MM.1S (cell line): ENCODE measurements around the gene TEX2.

Experiments
- DNase-seq: peaks from one replicate; pipeline ENCODE4 v3.0.0-alpha.2; 2015
- H2AFZ ChIP-seq: fragments of 300-600 bp; sonication (generic); 2 replicates; pipeline ENCODE4 v1.6.0; 2016; ENCODE audit warnings: antibody characterized with exemption, low read length
- H3F3A ChIP-seq: fragments of 300-600 bp; sonication (generic); 2 replicates; pipeline ENCODE4 v1.6.1; 2016; ENCODE audit warnings: mild to moderate bottlenecking, antibody characterized with exemption, low read length, moderate library complexity, mixed read lengths; ENCODE audit not compliant: insufficient read depth
- H3K27ac ChIP-seq: fragments of 300-600 bp; sonication (generic); 2 replicates; pipeline ENCODE4 v1.5.1; 2016; ENCODE audit warnings: mild to moderate bottlenecking, low read length
- H3K27me3 ChIP-seq: fragments of 300-600 bp; sonication (generic); replicated peaks from 2 replicates; pipeline ENCODE4 v1.6.0; 2016; ENCODE audit warnings: low read length; ENCODE audit not compliant: insufficient read depth
- H3K36me3 ChIP-seq: fragments of 300-600 bp; sonication (generic); replicated peaks from 2 replicates; pipeline ENCODE4 v1.6.1; 2016; ENCODE audit warnings: mild to moderate bottlenecking, low read length, mixed read lengths; ENCODE audit not compliant: insufficient read depth
- H3K4me1 ChIP-seq: fragments of 300-600 bp; sonication (generic); 2 replicates; pipeline ENCODE4 v1.6.1; 2016; ENCODE audit warnings: low read length, mixed read lengths
- H3K4me2 ChIP-seq: fragments of 300-600 bp; sonication (generic); 2 replicates; pipeline ENCODE4 v1.6.0; 2016; ENCODE audit warnings: low read depth, low read length
- H3K4me3 ChIP-seq: fragments of 300-600 bp; sonication (generic); 2 replicates; pipeline ENCODE4 v1.5.1; 2016; ENCODE audit warnings: low read length, mixed read lengths
- H3K79me2 ChIP-seq: fragments of 300-600 bp; sonication (generic); 2 replicates; pipeline ENCODE4 v1.6.1; 2016; ENCODE audit warnings: mixed run types, low read length, mixed read lengths
- H3K9ac ChIP-seq: fragments of 300-600 bp; sonication (generic); 2 replicates; pipeline ENCODE4 v1.6.1; 2016; ENCODE audit warnings: low read length, mixed read lengths
- H3K9me2 ChIP-seq: fragments of 300-600 bp; sonication (generic); replicated peaks from 2 replicates; pipeline ENCODE4 v1.6.1; 2016; ENCODE audit warnings: mild to moderate bottlenecking, low read length, mixed read lengths; ENCODE audit not compliant: insufficient read depth
- H3K9me3 ChIP-seq: fragments of 300-600 bp; sonication (generic); replicated peaks from 2 replicates; pipeline ENCODE4 v1.6.1; 2016; ENCODE audit warnings: mild to moderate bottlenecking, low read length, mixed read lengths; ENCODE audit not compliant: insufficient read depth
- H4K20me1 ChIP-seq: fragments of 300-600 bp; sonication (generic); 2 replicates; pipeline ENCODE4 v1.6.1; 2016; ENCODE audit warnings: mild to moderate bottlenecking, low read length, moderate library complexity, mixed read lengths; ENCODE audit not compliant: insufficient read depth
- EZH2 ChIP-seq: fragments of 300-600 bp; sonication (generic); optimal IDR thresholded peaks from 2 replicates; pipeline ENCODE3; 2017; ENCODE audit warnings: low read depth, mild to moderate bottlenecking, antibody characterized with exemption, low read length, mixed read lengths
- EZH2phosphoT487 ChIP-seq: fragments of 300-600 bp; sonication (generic); IDR thresholded peaks from 2 replicates; pipeline ENCODE4 v1.6.1; 2018; ENCODE audit warnings: antibody characterized with exemption, low read length
- TF ChIP-seq, protein P1 (sequence below): fragments of 300-600 bp; sonication (generic); IDR thresholded peaks from 2 replicates; pipeline ENCODE4 v1.5.1; 2016; ENCODE audit warnings: antibody characterized with exemption, low read length, mixed read lengths

TEX2 gene

DNA sequence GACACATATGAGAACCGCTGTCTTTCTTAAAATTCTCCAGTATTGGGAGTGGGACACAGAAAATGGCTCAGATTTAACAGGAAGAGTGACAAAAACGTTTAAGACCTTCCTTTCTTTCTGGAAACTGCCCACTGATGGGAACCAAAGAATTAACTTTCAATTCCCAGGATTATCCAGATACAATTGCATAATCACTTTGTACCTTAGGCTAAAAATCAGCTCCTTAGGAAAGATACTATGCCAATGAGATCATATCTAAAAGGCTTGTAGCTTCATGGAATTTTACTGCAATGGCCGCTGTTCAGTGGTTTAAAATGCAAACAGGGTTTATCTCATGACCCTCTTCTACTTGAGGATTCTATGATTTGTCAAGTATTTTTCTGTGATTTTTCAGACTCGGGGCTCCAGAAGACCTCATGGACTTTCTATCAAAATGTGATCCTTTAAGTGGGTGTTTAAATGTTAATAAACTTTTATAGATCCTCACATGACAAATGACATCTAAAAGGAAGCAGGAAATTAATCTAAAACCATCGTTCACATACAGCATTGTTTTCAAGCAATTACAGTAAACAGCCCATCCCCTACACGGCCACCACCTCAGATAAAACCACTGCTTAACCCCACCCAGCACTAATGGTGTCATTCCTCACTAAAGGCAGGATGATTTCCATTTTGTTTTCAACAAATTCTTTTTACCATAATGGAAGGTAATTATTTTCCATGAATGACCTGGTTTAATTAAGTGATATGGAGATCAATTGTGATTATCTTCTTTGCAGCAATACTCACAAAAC, 101.5 kb downstream of the TEX2 start:
- H3K4me1 ChIP-seq, result no peaks in the 10 kb centered on the region
- H3K4me2 ChIP-seq, result no peak overlapping the region
- TF ChIP-seq, protein P1, sequence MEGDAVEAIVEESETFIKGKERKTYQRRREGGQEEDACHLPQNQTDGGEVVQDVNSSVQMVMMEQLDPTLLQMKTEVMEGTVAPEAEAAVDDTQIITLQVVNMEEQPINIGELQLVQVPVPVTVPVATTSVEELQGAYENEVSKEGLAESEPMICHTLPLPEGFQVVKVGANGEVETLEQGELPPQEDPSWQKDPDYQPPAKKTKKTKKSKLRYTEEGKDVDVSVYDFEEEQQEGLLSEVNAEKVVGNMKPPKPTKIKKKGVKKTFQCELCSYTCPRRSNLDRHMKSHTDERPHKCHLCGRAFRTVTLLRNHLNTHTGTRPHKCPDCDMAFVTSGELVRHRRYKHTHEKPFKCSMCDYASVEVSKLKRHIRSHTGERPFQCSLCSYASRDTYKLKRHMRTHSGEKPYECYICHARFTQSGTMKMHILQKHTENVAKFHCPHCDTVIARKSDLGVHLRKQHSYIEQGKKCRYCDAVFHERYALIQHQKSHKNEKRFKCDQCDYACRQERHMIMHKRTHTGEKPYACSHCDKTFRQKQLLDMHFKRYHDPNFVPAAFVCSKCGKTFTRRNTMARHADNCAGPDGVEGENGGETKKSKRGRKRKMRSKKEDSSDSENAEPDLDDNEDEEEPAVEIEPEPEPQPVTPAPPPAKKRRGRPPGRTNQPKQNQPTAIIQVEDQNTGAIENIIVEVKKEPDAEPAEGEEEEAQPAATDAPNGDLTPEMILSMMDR, result no peak
- no peak for TF ChIP-seq EZH2phosphoT487
- no peak for TF ChIP-seq EZH2
- DNase-seq, result no peak
- H2AFZ ChIP-seq, result no peak overlapping the region
- H3K9me3 ChIP-seq, result no peaks in the 10 kb centered on the region
- H4K20me1 ChIP-seq, result no peaks in the 10 kb centered on the region
- no peaks in the 10 kb centered on the region for H3F3A ChIP-seq
- H3K4me3 ChIP-seq, result no peak overlapping the region
- no peaks in the 10 kb centered on the region for H3K27me3 ChIP-seq
- H3K36me3 ChIP-seq, result no peaks in the 10 kb centered on the region
- H3K27ac ChIP-seq, result no peak overlapping the region
- H3K9me2 ChIP-seq, result no peaks in the 10 kb centered on the region
- no peaks in the 10 kb centered on the region for H3K79me2 ChIP-seq
- no peak overlapping the region for H3K9ac ChIP-seq

DNA sequence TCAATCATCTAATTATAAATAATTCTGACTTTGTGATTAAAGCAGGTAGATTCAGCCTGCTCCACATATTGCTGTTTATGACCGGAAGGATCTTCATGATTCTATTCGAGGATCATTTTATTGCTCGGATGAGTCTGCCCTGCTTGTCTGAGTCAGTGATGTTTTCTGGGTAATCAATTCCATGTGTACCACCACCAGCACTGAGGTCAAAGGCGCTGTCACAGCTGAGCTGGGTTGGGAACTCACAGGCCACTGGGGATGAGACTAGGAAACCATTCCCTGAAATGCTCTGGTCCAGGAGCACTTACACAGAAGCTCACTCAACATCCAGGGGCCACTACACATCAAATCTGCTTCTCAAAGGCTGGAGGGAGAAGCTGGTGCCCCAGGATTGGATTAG, 102.7 kb downstream of the TEX2 start:
- H3K36me3 ChIP-seq, result no peaks in the 10 kb centered on the region

DNA sequence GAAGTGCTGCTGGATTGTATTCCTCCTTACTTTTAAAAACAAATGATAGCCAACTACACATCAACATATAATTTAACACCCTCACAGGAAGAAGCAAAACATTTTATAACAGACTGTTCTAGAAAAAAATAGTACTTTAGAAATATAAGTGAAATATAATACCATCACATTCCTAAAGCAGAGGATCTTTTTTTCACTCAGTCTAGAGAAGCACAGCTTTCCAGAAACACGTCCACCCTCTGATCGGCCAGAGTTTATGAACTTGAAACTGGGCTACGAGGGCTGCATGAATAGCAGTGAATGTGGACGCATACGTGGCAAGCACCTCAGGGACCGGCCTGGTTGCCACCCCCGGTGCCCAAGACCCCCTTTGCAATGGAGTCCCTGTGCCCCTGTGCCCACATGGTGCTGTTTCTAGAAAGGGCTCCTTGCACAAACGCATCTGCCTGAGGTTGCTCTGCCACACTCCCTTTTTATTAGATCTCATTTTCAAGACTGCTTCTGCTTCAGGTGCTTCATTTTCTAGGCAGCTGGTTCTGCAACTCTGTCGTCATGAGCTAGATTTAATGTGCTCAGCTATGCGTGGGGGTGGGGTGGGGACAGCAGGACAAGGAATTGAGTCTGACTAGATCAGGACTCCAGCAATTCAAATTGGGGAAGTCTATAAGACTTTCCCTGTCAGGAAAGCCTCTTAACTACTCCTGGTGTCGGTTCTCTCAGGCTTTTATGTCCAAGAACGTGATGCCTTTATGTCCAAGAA, 104.0 kb downstream of the TEX2 start:
- Histone ChIP-seq H3K27me3 (no peaks in the 10 kb centered on the region), H4K20me1 (no peaks in the 10 kb centered on the region), H3K4me3 (no peak overlapping the region), H3K9ac (no peak overlapping the region), H3K27ac (no peak overlapping the region), H2AFZ (no peak overlapping the region), H3K4me2 (no peak overlapping the region), H3F3A (no peaks in the 10 kb centered on the region), H3K79me2 (no peaks in the 10 kb centered on the region), H3K36me3 (no peaks in the 10 kb centered on the region), H3K4me1 (no peaks in the 10 kb centered on the region), H3K9me2 (no peaks in the 10 kb centered on the region), H3K9me3 (no peaks in the 10 kb centered on the region)
- DNase-seq, result no peak
- TF ChIP-seq EZH2 (no peak), EZH2phosphoT487 (no peak)
- TF ChIP-seq, protein P1, result no peak

More for the DNA sequence above, 102.7 kb downstream of the TEX2 start:
- H3K9me3 ChIP-seq, result no peaks in the 10 kb centered on the region
- no peaks in the 10 kb centered on the region for H3K4me1 ChIP-seq
- TF ChIP-seq, protein P1, result no peak
- no peak for TF ChIP-seq EZH2
- TF ChIP-seq EZH2phosphoT487, result no peak
- H3K4me3 ChIP-seq, result no peak overlapping the region
- no peak overlapping the region for H3K4me2 ChIP-seq
- no peak for DNase-seq
- no peaks in the 10 kb centered on the region for H4K20me1 ChIP-seq
- H3F3A ChIP-seq, result no peaks in the 10 kb centered on the region
- H3K27ac ChIP-seq, result no peak overlapping the region
- H3K27me3 ChIP-seq, result no peaks in the 10 kb centered on the region
- H3K79me2 ChIP-seq, result no peaks in the 10 kb centered on the region
- H2AFZ ChIP-seq, result no peak overlapping the region
- no peak overlapping the region for H3K9ac ChIP-seq
- H3K9me2 ChIP-seq, result no peaks in the 10 kb centered on the region
